Measurements from ENCODE around the gene LYAR. TPM values are rescaled to one million over a fixed set of nuclear protein-coding genes. Genes with fewer than 3 reads are reported as not detected.

Gene LYAR
- total and polyA plus RNA-seq, 2 donors (not counting 3 experiments of a cell fraction or from before 2014, with no cell fraction given): 4.2 to 24.6 TPM

GRCh38 chr4:4289597-4289940, 385 bp downstream of the LYAR start:
- FAIRE-seq (no peak), DNase-seq (ENCODE audit: low read depth, low spot score) (no peak)
- TSS peak; percentile 71 for BruUV-seq (replicated peaks)
- ChIA-PET POLR2A (no interaction called here), CTCF (interaction anchor here (1.1 to 1.4 kb wide), 4 partner anchors 16 to 38 kb away, joined by 3 to 7 read pairs (median 4); no protein-coding TSS in a partner anchor)
- peaks cover 61% of the 10 kb centered on the region for H3K79me2 ChIP-seq (ENCODE audit: control insufficient read depth, insufficient read depth, low read length)
- dilution Hi-C loops (cut with MboI; ENCODE audit: extremely low pct_ligation_motif_present, low sequenced_read_pairs) (no loop called here), intact Hi-C loops (cut with micrococcal nuclease) (no loop called here)
- peak overlapping the region; percentile 74 for H3K9ac ChIP-seq (replicated peaks; ENCODE audit: extremely low read depth, insufficient read depth, low read length)
- no peaks in the 10 kb centered on the region for H3K27me3 ChIP-seq (ENCODE audit: control insufficient read depth in 2 of 2, insufficient read depth in 2 of 2, low read length in 2 of 2)
- peak overlapping the region; percentile 67 for H3K4me2 ChIP-seq (ENCODE audit: insufficient read depth, low read length)
- peak overlapping the region; percentile 41 for H3K27ac ChIP-seq (ENCODE audit: insufficient read depth, low read depth, low read length)
- TF ChIP-seq JUN (IDR thresholded peaks at IDR 0.05; ENCODE audit: borderline replicate concordance, insufficient read depth, insufficient read length, low read depth) (no peak), MAX (IDR thresholded peaks at IDR 0.05; ENCODE audit: insufficient read depth, insufficient read length) (no peak), GATA2 (IDR thresholded peaks at IDR 0.05; ENCODE audit: insufficient read depth, insufficient read length, low read depth, low read length) (no peak), EZH2 (IDR thresholded peaks at IDR 0.05; ENCODE audit: borderline replicate concordance, low read depth, low read length, severe bottlenecking) (no peak), CTCF (IDR thresholded peaks at IDR 0.05; ENCODE audit: extremely low read depth in 1 of 2, insufficient read depth in 1 of 2, low read depth in 1 of 2, low read length in 2 of 2) (no peak), POLR2A (IDR thresholded peaks at IDR 0.05; ENCODE audit: low read depth, low read length) (no peak), MYC (IDR thresholded peaks at IDR 0.05; ENCODE audit: low read depth, low read length) (no peak), FOS (IDR thresholded peaks at IDR 0.05; ENCODE audit: borderline replicate concordance, insufficient read depth, low read length) (no peak), POLR2AphosphoS5 (IDR thresholded peaks at IDR 0.05; ENCODE audit: insufficient read depth, low read depth, low read length) (no peak)
- H4K20me1 ChIP-seq (replicated peaks; ENCODE audit: control insufficient read depth, extremely low read depth, insufficient read depth, low read length): no peaks in the 10 kb centered on the region
- H3K4me1 ChIP-seq (ENCODE audit: control insufficient read depth, extremely low read depth, insufficient read depth, low read length): peaks cover 17% of the 10 kb centered on the region
- H3K9me3 ChIP-seq (replicated peaks; ENCODE audit: control insufficient read depth, insufficient read depth, low read length): no peaks in the 10 kb centered on the region
- H2AFZ ChIP-seq (ENCODE audit: low read depth, low read length): peak overlapping the region; percentile 85
- peaks cover 0 to 2% of the 10 kb centered on the region in 2 experiments for H3K36me3 ChIP-seq (ENCODE audit: control insufficient read depth in 2 of 2, extremely low read depth in 1 of 2, insufficient read depth in 2 of 2, low read length in 2 of 2)
- peak overlapping the region; percentile 81 to 94 (median 89) for H3K4me3 ChIP-seq (replicated peaks in 1 of 3; ENCODE audit: insufficient read depth in 1 of 3, low read depth in 1 of 3, low read length in 3 of 3)
- no peaks in the 10 kb centered on the region for H3K9me1 ChIP-seq (replicated peaks; ENCODE audit: control insufficient read depth, extremely low read depth, insufficient read depth, low read length)
